ENCODE data around the gene PTPN6.
A peak's percentile ranks its signal among the peaks of the same experiment; 100 is the strongest.

The PTPN6 gene

GRCh38 chr12:6964605-6965025 is 13.5 kb downstream of the PTPN6 start:
- DNase-seq (ENCODE audit: insufficient read length, low spot score) (no peak), FAIRE-seq (no peak)

DNA sequence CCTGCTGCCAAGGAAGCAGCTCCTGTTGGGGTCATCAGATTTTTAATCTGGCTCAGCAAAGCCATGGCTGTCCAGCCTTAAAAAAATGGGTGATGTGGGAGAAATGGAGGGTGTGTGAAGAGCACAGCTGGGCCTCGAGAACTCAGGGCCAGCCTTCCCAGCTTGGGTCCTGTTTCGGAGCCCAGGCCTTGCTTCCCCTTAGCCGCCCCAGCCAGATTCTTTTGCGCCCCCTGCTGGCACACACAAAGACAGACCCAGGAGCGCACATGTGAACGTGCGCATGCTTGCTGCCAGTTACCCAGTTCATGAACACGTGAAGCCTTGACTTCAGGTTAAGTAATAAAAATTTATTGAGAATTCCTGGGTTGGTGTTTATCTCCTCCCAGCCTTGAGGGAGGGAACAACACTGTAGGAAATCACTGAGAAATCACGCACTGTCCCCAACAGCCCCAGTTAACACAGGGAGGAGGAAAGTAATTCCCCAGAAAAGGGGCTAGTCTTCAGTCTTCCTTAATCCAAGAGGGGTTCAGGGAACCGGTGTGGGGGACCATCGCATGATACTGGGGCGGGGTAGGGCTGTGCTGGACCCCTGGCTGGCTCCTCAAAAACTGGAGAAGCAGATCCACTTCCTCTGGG is 14.0 kb downstream of the PTPN6 start:
- FAIRE-seq (peak; percentile 92), DNase-seq (ENCODE audit: insufficient read length, low spot score) (peak; percentile 68)

GRCh38 chr12:6965714-6966113 is 14.6 kb downstream of the PTPN6 start:
- FAIRE-seq (no peak), DNase-seq (ENCODE audit: insufficient read length, low spot score) (no peak)

GRCh38 chr12:6966351-6966750 is 15.2 kb downstream of the PTPN6 start:
- DNase-seq (ENCODE audit: insufficient read length, low spot score) (no peak), FAIRE-seq (no peak)

DNA sequence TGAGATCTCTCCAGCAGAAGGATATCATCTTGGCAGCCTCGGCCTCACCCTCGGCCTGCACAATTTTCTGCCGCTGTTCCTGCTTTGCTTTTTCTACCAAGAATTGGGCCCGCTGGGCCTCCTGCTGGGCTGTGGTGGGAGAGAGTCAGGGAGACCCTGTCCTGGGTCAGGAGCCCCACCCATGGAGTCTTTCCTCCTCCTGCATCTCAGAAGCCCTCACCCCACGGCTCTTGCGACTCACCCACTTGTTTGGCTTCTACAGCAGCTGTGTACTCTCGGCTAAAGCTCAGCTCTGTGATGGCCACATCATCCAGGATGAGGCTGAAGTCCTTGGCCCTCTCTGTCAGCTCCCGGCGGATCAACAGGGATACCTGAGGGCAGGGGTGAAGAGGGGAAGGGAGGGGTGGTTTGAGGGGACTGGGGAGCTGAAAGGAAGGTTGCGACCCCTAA is 16.5 kb downstream of the PTPN6 start:
- no peak for FAIRE-seq
- no peak for DNase-seq (ENCODE audit: insufficient read length, low spot score)

DNA sequence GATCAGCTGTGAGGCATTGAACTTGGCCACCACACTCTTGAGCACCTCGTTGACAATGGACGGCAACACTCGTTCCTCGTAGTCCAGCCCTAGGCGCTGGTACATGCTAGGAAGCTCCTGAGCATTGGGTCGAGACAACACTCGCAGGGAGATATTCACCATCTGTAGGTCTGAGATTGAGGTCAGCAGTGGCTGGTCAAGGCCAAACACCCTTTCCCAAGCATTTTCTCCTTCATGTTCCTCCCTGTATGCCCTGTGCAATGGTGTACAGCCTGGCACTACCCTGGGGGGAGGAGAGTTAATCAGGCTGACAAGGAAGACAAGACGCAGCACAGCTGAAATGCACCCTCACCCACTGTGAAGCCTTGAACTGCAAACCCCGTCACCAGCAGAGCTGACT is 17.3 kb downstream of the PTPN6 start:
- no peak for FAIRE-seq

DNA sequence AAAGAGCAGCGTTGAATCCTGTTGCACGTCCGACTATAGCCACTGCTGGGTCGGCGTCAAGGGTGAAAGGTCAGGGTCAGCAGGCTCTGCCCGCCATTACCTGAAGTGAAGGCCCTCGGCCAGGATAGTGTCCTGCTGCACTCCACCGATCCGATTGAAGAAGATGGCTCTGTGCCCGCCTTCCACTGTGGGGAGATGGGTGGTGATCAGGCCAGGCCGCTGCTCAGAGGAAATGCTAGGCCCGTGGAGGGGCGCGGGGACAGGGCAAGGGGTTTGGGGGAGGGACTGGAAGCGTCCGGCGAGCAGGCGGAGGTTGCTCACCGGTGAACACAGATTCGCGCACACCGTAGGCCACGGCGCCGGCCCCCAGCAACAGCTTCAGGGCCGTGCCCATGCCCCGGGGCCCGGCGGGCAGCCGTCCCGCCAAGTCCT is 19.0 kb downstream of the PTPN6 start:
- no peak for DNase-seq (ENCODE audit: insufficient read length, low spot score)
- FAIRE-seq, result no peak

More for the DNA sequence above, 17.3 kb downstream of the PTPN6 start:
- DNase-seq (ENCODE audit: insufficient read length, low spot score), result no peak

DNA sequence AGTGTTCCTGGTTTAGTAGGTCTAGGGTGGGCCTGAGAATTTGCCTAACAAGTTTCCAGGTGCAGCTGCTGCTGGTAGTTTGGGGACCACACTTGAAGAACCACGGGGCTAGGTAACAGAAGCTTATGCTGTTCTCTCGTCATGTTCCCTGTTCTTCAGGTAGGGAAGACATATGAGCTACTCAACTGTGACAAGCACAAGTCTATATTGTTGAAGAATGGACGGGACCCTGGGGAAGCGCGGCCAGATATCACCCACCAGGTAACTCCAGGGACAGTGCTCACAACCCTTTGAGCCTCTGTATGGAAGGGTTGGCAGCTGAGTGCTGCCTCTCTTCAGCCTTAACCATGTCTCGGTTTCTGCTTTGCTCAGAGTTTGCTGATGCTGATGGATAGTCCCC is 23.0 kb downstream of the PTPN6 start:
- FAIRE-seq, result no peak
- DNase-seq (ENCODE audit: insufficient read length, low spot score), result no peak

DNA sequence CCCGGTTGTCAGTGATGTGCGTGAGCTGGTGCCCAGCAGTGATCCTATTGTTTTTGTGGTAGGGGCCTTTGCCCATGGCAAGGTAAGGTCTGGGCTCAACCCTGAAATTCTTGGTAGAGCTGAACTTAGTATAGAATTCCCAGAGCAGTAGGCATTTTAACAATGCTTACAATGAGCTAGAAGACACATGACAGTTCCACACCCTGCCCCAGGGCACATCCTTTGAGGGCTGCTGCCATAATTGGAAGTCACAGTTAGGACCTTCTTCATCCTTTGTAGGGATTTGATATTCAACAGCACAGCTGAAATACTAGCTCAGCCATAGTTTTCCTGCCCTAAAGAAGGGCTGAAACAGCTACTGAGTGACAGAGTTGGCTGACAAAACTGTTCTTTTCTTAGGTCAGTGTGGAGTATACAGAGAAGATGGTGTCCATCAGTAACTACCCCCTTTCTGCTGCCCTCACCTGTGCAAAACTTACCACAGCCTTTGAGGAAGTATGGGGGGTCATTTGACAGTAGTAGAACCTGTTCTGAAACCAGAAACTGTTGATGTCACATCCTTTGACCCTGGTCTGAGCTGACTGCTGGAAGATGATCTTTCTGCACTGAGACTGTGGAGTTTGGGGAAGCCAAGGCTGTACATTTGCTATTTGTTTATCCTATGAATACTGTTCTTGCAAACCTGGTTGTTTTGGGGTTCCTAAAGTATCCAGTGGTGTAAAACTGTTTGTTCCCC is 24.3 kb downstream of the PTPN6 start:
- FAIRE-seq, result peak; percentile 37

DNA sequence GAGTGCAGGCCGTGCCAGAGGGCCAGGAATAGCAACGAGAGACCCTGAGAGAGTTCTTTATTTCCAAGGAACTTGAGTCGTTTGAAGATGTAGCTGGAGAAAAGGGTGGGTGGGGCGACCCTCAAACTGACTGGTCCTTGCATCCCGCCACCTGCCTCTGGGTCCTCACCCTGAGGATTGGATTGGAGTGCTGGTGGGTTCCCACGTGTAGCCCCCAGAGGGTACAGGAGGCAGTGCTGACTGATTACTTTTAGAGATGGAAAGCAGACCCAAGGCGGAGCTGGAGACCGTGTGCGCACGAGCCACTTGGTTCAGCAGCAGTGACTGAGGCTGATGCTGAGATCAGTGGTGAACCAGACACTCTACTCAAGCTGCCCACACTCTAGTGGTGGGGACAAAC is 26.5 kb downstream of the PTPN6 start:
- no peak for FAIRE-seq

More for the DNA sequence above, 24.3 kb downstream of the PTPN6 start:
- DNase-seq (ENCODE audit: insufficient read length, low spot score), result no peak

DNA sequence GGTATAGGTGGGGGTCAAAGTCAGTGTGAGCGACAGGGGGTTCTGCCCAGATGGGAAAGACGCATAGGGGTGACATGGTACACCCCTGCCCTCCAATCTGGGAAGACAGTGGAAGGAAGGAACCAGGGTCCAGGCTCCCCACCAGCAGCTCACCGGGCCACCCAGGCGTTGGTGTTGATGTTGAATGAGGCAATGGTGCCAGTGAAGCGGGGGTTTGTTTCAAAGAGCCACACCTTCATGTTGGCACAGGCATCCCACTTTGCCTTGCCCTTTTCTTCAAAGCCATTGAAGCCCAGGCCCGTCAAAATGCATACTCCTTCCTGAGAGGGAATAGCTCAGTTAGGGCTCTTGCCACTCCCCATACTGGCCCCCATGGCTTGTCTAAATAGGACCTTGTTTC is 27.0 kb downstream of the PTPN6 start:
- DNase-seq (ENCODE audit: insufficient read length, low spot score), result no peak
- FAIRE-seq, result no peak

More for the DNA sequence above, 26.5 kb downstream of the PTPN6 start:
- DNase-seq (ENCODE audit: insufficient read length, low spot score), result no peak

DNA sequence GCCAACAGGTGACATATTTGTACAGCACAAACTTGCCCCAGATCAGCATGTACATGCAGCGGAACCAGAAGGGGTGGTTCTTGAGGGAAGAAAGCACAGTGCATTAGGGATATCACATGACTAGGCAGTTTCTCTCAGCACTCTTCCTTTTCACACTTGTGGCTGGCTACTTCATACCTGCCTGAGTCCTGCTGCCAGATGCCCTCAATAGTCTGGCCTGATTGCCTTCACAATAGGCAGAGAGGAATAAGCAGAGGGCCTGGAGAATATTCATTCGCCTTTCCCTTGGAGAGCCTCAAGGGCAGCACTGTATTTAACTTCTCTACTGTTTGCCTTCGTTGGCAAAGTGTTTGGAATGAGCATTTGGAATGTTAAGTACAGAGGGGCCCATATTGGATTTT is 27.5 kb downstream of the PTPN6 start:
- no peak for FAIRE-seq

GRCh38 chr12:6979021-6979420 is 27.9 kb downstream of the PTPN6 start:
- FAIRE-seq, result no peak
- DNase-seq (ENCODE audit: insufficient read length, low spot score), result no peak

More for the DNA sequence above, 27.5 kb downstream of the PTPN6 start:
- DNase-seq (ENCODE audit: insufficient read length, low spot score), result no peak

GRCh38 chr12:6979453-6979852 is 28.3 kb downstream of the PTPN6 start:
- DNase-seq (ENCODE audit: insufficient read length, low spot score) (no peak), FAIRE-seq (no peak)

GRCh38 chr12:6980075-6980474 is 28.9 kb downstream of the PTPN6 start:
- DNase-seq (ENCODE audit: insufficient read length, low spot score), result no peak
- no peak for FAIRE-seq

GRCh38 chr12:6980740-6981139 is 29.6 kb downstream of the PTPN6 start:
- no peak for FAIRE-seq
- no peak for DNase-seq (ENCODE audit: insufficient read length, low spot score)

DNA sequence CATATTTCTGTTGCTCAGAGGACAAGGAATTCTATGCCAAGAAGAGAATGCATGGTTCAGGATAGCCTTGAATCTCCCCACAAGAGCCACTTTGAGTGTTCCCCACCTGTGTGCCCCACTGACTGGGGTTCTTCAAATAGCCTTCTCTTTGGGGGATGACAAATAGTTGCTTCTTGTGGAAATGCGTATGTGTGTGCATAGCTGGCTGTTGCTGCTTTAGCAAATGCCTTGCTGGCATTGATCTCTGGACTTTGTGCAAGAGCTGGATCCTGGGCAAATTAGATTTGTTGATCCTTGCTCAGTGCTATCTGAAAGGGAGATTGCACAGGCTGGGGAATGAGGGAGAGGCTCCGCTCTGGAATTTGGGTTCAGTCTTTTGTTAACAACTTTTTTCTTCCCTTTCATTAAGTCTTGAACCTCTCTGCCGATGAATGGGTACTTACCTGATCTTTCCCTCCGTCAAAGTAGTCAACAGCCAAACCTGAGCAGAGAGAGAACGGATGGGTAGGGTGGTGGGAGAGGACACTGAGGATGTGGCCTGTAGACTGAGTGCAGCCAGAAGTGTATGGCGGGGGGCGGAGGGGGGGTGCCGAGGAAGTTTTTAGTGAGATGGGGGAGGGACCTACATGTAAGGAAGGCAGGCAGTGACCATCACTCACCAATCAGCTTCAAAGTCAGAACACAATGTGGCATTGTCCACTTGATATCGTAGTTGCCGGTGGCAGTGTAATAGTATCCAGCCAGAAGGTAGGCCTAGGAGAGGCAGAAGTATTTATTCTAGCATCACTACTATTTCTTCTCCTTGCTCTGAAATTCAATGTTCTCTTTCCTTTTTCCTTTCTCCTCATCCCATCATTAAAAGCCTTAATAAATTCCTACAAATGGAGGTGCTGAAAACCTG is 30.2 kb downstream of the PTPN6 start:
- FAIRE-seq (no peak), DNase-seq (ENCODE audit: insufficient read length, low spot score) (no peak)

DNA sequence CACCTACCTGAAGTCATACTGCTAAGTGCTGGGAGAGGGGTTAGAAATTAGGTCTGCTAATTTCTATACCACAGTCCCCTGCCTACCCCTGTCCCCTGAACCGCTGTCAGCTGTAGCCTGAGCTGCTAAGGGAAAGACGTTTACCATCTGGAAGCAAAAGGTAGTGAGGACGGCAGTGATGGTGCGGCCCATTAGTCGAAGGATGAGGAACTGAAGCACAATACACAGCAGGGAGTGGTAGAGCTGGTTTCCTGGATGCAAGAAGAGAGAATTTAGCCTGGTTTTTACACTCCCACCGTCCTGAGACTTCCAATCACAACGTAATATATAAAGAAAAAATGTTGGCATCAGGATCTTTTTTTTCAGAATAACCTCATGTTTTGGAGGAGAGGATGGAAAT is 31.4 kb downstream of the PTPN6 start:
- FAIRE-seq (no peak), DNase-seq (ENCODE audit: insufficient read length, low spot score) (no peak)

GRCh38 chr12:6987956-6988553 is 36.9 kb downstream of the PTPN6 start:
- DNase-seq (ENCODE audit: insufficient read length, low spot score) (no peak), FAIRE-seq (no peak)

DNA sequence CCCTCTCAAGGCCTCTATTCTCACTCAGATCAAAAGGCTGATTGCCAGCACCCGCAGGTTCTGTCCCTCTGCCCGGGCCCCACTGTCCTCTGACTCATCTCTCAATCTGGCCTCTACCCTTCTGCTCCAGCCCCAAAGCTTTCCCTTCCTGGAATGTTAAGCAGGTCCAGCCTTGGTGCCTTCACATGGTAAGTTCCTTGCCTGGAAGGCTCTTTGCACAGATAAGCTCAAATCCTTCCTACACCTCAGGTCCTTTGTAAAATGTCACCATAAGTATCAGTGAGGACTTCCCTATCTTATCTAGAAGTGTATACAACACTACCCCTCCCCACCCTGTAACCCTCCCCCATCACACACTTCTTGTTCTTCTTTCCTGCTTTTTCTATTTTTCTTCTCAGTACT is 44.9 kb downstream of the PTPN6 start:
- no peak for DNase-seq (ENCODE audit: insufficient read length, low spot score)
- FAIRE-seq, result peak; percentile 44

Data from GM19239 (cell line).